Measurements from ENCODE around the gene FGGY. TPM values are rescaled to one million over a fixed set of nuclear protein-coding genes. Genes with fewer than 3 reads are reported as not detected.
A peak's percentile ranks its signal among the peaks of the same experiment; 100 is the strongest.

The FGGY gene
- total RNA-seq, 1 experiment from 2014 or later, result 6.4 TPM

GRCh38 chr1:59309795-59310548 lies 13.1 kb downstream of the FGGY start:
- CTCF ChIA-PET, result no interaction called here
- BruUV-seq (replicated peaks), result no TSS peak
- H3K36me3 Mint-ChIP-seq (ENCODE audit: insufficient read depth, unreplicated experiment), result no peaks in the 10 kb centered on the region

GRCh38 chr1:59310549-59311250 lies 13.8 kb downstream of the FGGY start:
- no peaks in the 10 kb centered on the region for H3K27me3 ChIP-seq (replicated peaks; ENCODE audit: control insufficient read depth, insufficient read depth, low read length)
- Mint-ChIP-seq H3K9me3 (ENCODE audit: unreplicated experiment) (peaks cover 19% of the 10 kb centered on the region), H3K27ac (ENCODE audit: unreplicated experiment) (no peak overlapping the region), H3K4me1 (ENCODE audit: low read depth, unreplicated experiment) (peaks cover 10% of the 10 kb centered on the region), H3K27me3 (ENCODE audit: insufficient read depth, unreplicated experiment) (no peaks in the 10 kb centered on the region), H3K36me3 (ENCODE audit: insufficient read depth, unreplicated experiment) (no peaks in the 10 kb centered on the region), H3K4me3 (ENCODE audit: unreplicated experiment) (no peak overlapping the region)
- intact Hi-C loops (cut with micrococcal nuclease; ENCODE audit: unreplicated experiment), result no loop called here
- no peak for TF ChIP-seq CTCF (IDR thresholded peaks at IDR 0.05; ENCODE audit: insufficient read depth in 1 of 2, low read depth in 1 of 2, low read length in 1 of 2, severe bottlenecking in 1 of 2, unreplicated experiment in 1 of 2)
- no peaks in the 10 kb centered on the region for H3K36me3 ChIP-seq (ENCODE audit: control insufficient read depth, insufficient read depth, low read length)
- POLR2A ChIA-PET, result no interaction called here
- DNase-seq, result no peak
- H3K4me3 ChIP-seq (ENCODE audit: low read depth, low read length), result no peak overlapping the region
- BruUV-seq (replicated peaks), result no TSS peak
- no peaks in the 10 kb centered on the region for H3K9me3 ChIP-seq
- H3K4me1 ChIP-seq, result peaks cover 6% of the 10 kb centered on the region; the same call in 1 of the 2 replicates
- CTCF ChIA-PET, result no interaction called here

More at GRCh38 chr1:59309795-59310548, 13.1 kb downstream of the FGGY start:
- DNase-seq, result no peak
- H3K27ac Mint-ChIP-seq (ENCODE audit: unreplicated experiment), result no peak overlapping the region
- no peaks in the 10 kb centered on the region for H3K4me1 ChIP-seq
- POLR2A ChIA-PET, result no interaction called here
- TF ChIP-seq CTCF (IDR thresholded peaks at IDR 0.05; ENCODE audit: insufficient read depth in 1 of 2, low read depth in 1 of 2, low read length in 1 of 2, severe bottlenecking in 1 of 2, unreplicated experiment in 1 of 2), result no peak
- H3K9me3 ChIP-seq, result no peaks in the 10 kb centered on the region; the same call in 1 of the 2 replicates
- H3K9me3 Mint-ChIP-seq (ENCODE audit: unreplicated experiment), result peaks cover 21% of the 10 kb centered on the region
- no peak overlapping the region for H3K4me3 Mint-ChIP-seq (ENCODE audit: unreplicated experiment)
- H3K27me3 ChIP-seq (replicated peaks; ENCODE audit: control insufficient read depth, insufficient read depth, low read length), result no peaks in the 10 kb centered on the region
- intact Hi-C loops (cut with micrococcal nuclease; ENCODE audit: unreplicated experiment), result no loop called here
- H3K36me3 ChIP-seq (ENCODE audit: control insufficient read depth, insufficient read depth, low read length), result no peaks in the 10 kb centered on the region
- no peaks in the 10 kb centered on the region for H3K27me3 Mint-ChIP-seq (ENCODE audit: insufficient read depth, unreplicated experiment)
- H3K4me1 Mint-ChIP-seq (ENCODE audit: low read depth, unreplicated experiment), result peaks cover 2% of the 10 kb centered on the region
- no peak overlapping the region for H3K4me3 ChIP-seq (ENCODE audit: low read depth, low read length)

DNA sequence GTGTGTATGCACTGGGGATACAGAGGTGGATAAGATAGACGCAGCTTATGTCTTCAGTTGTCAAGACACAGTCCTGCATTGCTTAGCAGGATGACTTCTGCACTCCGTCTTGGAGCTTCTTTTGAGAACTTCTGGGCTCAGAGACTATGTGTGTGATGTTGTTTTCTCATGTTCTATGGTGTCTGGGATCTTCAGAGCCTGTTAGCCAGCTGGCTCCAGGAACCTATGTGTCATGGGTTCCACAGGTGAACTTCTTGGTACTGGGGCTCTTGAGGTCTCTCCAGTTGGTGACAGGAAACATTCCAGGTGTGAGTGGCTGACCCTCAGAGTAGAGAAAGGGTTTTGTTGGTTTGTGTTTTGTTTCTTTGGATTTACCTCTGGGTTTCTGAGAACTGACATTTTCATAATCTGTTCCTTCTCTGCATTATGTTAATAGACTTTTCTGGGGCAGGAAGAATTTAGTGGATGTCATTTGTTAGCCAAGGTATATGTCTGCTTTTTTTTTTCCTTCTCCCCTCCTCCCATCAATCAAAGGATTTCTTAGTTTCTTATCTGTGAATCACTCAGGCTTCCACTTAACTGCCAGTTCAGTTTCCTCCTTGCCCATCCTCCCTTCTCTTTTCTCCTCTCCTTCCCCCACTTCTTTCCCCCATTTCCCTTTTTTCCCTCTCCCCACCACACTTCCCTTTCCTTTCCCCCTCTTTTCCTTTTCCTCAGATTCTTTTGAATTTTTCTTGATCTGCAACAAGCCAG lies 18.1 kb downstream of the FGGY start:
- POLR2A ChIA-PET, result interaction anchor here (0.7 kb wide), 1 partner anchor 22 kb away, joined by 8 read pairs; no protein-coding TSS in a partner anchor
- CTCF ChIA-PET, result no interaction called here

More for the DNA sequence above, 18.1 kb downstream of the FGGY start:
- H3K4me3 Mint-ChIP-seq (ENCODE audit: unreplicated experiment), result no peak overlapping the region
- peaks cover 19% of the 10 kb centered on the region; the same call in 1 of the 2 replicates for H3K4me1 ChIP-seq
- peaks cover 9% of the 10 kb centered on the region for H3K9me3 Mint-ChIP-seq (ENCODE audit: unreplicated experiment)
- intact Hi-C loops (cut with micrococcal nuclease; ENCODE audit: unreplicated experiment), result no loop called here
- no peak for TF ChIP-seq CTCF (IDR thresholded peaks at IDR 0.05; ENCODE audit: insufficient read depth in 1 of 2, low read depth in 1 of 2, low read length in 1 of 2, severe bottlenecking in 1 of 2, unreplicated experiment in 1 of 2)
- no TSS peak for BruUV-seq (replicated peaks)
- H3K36me3 ChIP-seq (ENCODE audit: control insufficient read depth, insufficient read depth, low read length), result no peaks in the 10 kb centered on the region
- no peak overlapping the region for H3K4me3 ChIP-seq (ENCODE audit: low read depth, low read length)
- no peaks in the 10 kb centered on the region for H3K27me3 ChIP-seq (replicated peaks; ENCODE audit: control insufficient read depth, insufficient read depth, low read length)
- no peaks in the 10 kb centered on the region for H3K36me3 Mint-ChIP-seq (ENCODE audit: insufficient read depth, unreplicated experiment)
- no peaks in the 10 kb centered on the region for H3K9me3 ChIP-seq
- peak overlapping the region; percentile 59 for H3K27ac Mint-ChIP-seq (ENCODE audit: unreplicated experiment)
- peaks cover 14% of the 10 kb centered on the region for H3K4me1 Mint-ChIP-seq (ENCODE audit: low read depth, unreplicated experiment)
- H3K27me3 Mint-ChIP-seq (ENCODE audit: insufficient read depth, unreplicated experiment), result no peaks in the 10 kb centered on the region
- DNase-seq, result no peak

Measured in Caco-2 (cell line).